ENCODE results near the gene KRTAP12-1.
"Not testable (repeated sequence)": the region's sequence is repeated elsewhere in the genome, so short reads cannot be mapped to it uniquely, and the experiment has no call there.

The KRTAP12-1 gene

DNA sequence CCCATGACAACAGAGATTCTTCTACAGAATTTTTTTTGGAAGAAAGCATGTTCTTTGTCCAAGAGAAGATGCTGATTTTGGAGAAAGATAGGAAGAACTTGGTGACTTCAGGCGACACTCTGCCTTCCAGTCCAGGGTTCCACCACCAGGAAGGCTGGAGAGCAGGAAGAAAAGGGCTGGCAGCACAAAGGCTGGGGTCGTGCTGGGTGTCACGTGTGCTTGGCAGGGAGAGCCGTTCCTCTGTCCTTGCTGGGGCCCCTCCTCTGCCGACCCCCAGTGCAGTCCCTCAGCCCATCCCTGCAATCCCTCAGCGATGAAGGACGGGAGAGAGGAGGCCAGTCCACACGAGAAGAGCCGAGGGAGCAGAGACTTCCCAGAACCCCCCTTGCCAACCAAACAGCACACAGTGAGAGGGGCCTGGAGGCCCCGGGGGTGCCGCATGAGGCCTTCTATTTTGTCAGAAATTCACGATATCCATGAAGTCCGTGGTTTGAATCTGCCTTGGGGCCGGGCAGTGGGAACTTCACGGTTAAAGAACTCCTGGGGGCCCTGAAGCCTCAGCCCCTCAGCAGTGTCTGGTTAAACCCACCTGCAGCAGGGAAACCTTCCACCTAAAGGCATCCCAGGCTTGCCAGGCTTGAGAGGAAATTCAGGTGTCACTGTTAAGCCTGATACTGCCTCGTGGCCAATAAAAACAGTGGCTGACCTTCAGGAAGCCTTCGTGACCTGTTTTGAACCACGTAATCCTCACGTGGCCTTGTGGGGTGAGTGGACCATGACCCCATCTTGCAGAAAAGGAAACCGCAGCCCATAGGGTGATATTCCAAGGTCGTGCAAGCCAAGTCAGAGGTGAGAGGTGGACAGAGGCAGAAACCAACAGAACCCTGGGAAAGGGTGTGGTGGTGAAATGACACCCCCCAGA lies 18.4 kb upstream of the KRTAP12-1 start:
- H3K4me3 ChIP-seq (replicated peaks in 1 of 2; ENCODE audit: low read depth in 2 of 2, low read length in 2 of 2) = no peak overlapping the region
- TF ChIP-seq, protein P1, sequence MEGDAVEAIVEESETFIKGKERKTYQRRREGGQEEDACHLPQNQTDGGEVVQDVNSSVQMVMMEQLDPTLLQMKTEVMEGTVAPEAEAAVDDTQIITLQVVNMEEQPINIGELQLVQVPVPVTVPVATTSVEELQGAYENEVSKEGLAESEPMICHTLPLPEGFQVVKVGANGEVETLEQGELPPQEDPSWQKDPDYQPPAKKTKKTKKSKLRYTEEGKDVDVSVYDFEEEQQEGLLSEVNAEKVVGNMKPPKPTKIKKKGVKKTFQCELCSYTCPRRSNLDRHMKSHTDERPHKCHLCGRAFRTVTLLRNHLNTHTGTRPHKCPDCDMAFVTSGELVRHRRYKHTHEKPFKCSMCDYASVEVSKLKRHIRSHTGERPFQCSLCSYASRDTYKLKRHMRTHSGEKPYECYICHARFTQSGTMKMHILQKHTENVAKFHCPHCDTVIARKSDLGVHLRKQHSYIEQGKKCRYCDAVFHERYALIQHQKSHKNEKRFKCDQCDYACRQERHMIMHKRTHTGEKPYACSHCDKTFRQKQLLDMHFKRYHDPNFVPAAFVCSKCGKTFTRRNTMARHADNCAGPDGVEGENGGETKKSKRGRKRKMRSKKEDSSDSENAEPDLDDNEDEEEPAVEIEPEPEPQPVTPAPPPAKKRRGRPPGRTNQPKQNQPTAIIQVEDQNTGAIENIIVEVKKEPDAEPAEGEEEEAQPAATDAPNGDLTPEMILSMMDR (IDR thresholded peaks at IDR 0.05; ENCODE audit: low read depth, low read length) = no peak
- no peak for DNase-seq (ENCODE audit: low read depth in 2 of 2)

GRCh38 chr21:44699502-44700001 lies 17.6 kb upstream of the KRTAP12-1 start:
- H3K4me3 ChIP-seq (replicated peaks in 1 of 2; ENCODE audit: low read depth in 2 of 2, low read length in 2 of 2) = no peak overlapping the region
- TF ChIP-seq, protein P1 (IDR thresholded peaks at IDR 0.05; ENCODE audit: low read depth, low read length) = no peak
- no peak for DNase-seq (ENCODE audit: low read depth in 2 of 2)

GRCh38 chr21:44697811-44698734 lies 16.1 kb upstream of the KRTAP12-1 start:
- no peak overlapping the region for H3K4me3 ChIP-seq (replicated peaks in 1 of 2; ENCODE audit: low read depth in 2 of 2, low read length in 2 of 2)
- TF ChIP-seq, protein P1 (IDR thresholded peaks at IDR 0.05; ENCODE audit: low read depth, low read length) = no peak
- no peak for DNase-seq (ENCODE audit: low read depth in 2 of 2)

GRCh38 chr21:44697172-44697810 lies 15.3 kb upstream of the KRTAP12-1 start, which contains the start of gene KRTAP10-12:
TSS of gene KRTAP10-12 (plus strand) at chr21:44697172. CDS start at chr21:44697202, 30 bp downstream.
- H3K4me3 ChIP-seq (replicated peaks in 1 of 2; ENCODE audit: low read depth in 2 of 2, low read length in 2 of 2); DNase-seq (ENCODE audit: low read depth in 2 of 2): not testable (repeated sequence)

DNA sequence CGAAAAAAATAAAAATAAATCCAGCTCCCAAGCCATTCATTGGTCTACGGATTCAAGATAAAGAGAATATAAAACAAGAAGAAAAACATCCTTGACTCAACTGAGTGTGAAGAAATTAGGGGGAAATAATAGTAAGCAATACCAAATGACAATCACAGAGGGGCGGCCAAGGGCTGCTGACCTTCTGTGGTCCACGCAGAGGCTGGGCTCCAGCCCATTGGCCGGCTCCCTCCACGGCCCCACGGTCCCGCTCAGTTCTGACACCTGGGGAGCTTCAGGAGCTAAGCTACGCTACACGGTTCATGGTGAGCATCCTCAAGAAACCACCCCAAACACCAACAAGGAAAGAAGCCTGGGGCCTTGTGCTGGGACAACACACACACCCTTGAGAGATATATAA lies 14.6 kb upstream of the KRTAP12-1 start:
- TF ChIP-seq, protein P1 (IDR thresholded peaks at IDR 0.05; ENCODE audit: low read depth, low read length) = no peak
- no peak overlapping the region for H3K4me3 ChIP-seq (replicated peaks in 1 of 2; ENCODE audit: low read depth in 2 of 2, low read length in 2 of 2)
- DNase-seq (ENCODE audit: low read depth in 2 of 2) = no peak

DNA sequence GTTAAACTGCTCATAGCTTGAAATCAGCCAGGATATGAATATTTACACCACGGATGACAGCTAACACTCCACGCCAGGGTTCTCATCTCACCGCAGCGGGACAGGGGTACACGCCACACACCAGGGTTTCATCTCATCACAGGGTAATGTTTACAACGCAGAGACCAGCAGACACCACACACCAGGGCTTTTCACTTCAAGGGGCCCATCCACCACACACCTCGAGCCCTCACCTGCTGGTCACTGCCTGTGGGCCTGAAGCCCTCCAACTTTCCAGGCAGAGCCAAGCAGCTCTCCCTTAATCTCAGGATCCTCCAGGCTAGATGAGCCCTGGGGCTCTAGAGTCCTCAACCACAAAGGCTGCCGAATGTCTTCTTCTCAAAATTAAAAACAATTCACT lies 13.7 kb upstream of the KRTAP12-1 start:
- TF ChIP-seq, protein P1 (IDR thresholded peaks at IDR 0.05; ENCODE audit: low read depth, low read length) = no peak
- DNase-seq (ENCODE audit: low read depth in 2 of 2) = no peak
- H3K4me3 ChIP-seq (replicated peaks in 1 of 2; ENCODE audit: low read depth in 2 of 2, low read length in 2 of 2) = no peak overlapping the region

Measured in cardiac fibroblast (primary cell).